Activated CD4-positive, alpha-beta T cell treated with anti-CD3 and anti-CD28 coated beads for 36 hours (primary cell): ENCODE results near the gene MKNK2. TPM values are rescaled to one million over a fixed set of nuclear protein-coding genes. Genes with fewer than 3 reads are reported as not detected.

Experiments
- ATAC-seq: fragments of 200-7000 bp; cut with Tn5 transposase; one replicate; pipeline ENCODE4 v1.10.0; 2021; ENCODE audit warnings: mild to moderate bottlenecking, moderate library complexity
- CTCF ChIA-PET: fragments of 350-600 bp; sonication (Branson Sonifier 250); formaldehyde crosslinking; loops from one replicate; lab custom pipeline; 2021; ENCODE audit warnings: antibody characterized with exemption; lab: Charles Lee
- POLR2A ChIA-PET: fragments of 350-600 bp; sonication (Branson Sonifier 250); formaldehyde crosslinking; loops from one replicate; lab custom pipeline; 2021; ENCODE audit warnings: antibody characterized with exemption, inconsistent platforms; lab: Charles Lee
- DNase-seq: peaks from one replicate; pipeline ENCODE4 v3.0.0-alpha.2; 2020
- H3K27ac Mint-ChIP-seq: one replicate; pipeline ENCODE4 v1.8.0; 2021; ENCODE audit warnings: mixed read lengths
- H3K27me3 Mint-ChIP-seq: one replicate; pipeline ENCODE4 v1.8.0; 2021; ENCODE audit warnings: mixed read lengths
- H3K36me3 Mint-ChIP-seq: one replicate; pipeline ENCODE4 v1.8.0; 2021; ENCODE audit warnings: low read depth, mixed read lengths
- H3K4me1 Mint-ChIP-seq: one replicate; pipeline ENCODE4 v1.8.0; 2021; ENCODE audit warnings: mixed read lengths
- H3K4me3 Mint-ChIP-seq: one replicate; pipeline ENCODE4 v1.8.0; 2021; ENCODE audit warnings: mild to moderate bottlenecking, moderate library complexity, mixed read lengths
- H3K9me3 Mint-ChIP-seq: one replicate; pipeline ENCODE4 v1.8.0; 2021; ENCODE audit warnings: low read depth, mixed read lengths
- intact Hi-C, 2 experiments: fragments of 100-400 bp; cut with DNase I in 1 of 2; cut with micrococcal nuclease in 1 of 2; formaldehyde crosslinking; loops; one replicate each; pipeline versions ENCODE4 v1.14.2 to v1.15.1; 2022 to 2024; cut with DNase I, micrococcal nuclease
- total RNA-seq, 2 experiments: library from RNA; stranded (reverse); gene quantifications; one replicate each; pipeline ENCODE4 v1.2.3, GENCODE V29; 2021

The MKNK2 gene
- total RNA-seq, 2 experiments from 2014 or later: 139 to 155 TPM

DNA sequence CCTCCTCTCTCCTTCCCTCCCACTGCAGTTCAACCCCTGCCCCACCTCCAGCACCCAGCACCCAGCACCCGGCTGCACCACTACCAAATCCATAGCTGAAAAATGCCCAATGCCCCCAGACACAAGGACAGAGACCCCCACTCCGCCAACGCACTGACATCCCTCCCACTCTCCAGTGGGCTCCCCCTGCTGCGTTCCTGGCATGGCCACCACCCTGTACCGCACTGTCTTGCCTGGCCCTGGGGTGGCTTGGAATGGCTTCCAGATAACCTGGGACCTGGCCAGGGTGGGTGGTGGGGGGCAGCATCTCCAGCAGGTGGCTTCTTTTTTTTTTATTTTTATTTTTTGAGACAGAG lies 5.8 kb upstream of the MKNK2 start:
- Mint-ChIP-seq H3K36me3 (no peaks in the 10 kb centered on the region), H3K4me1 (peaks cover 53% of the 10 kb centered on the region), H3K27me3 (no peaks in the 10 kb centered on the region), H3K4me3 (no peak overlapping the region), H3K9me3 (no peaks in the 10 kb centered on the region), H3K27ac (peak overlapping the region; percentile 72)
- no peak for DNase-seq
- no peak for ATAC-seq
- ChIA-PET CTCF (no interaction called here), POLR2A (interaction anchor here (0.5 kb wide), 1 partner anchor 35 kb away, joined by 3 read pairs; no protein-coding TSS in a partner anchor)
- intact Hi-C loops: no loop called here

DNA sequence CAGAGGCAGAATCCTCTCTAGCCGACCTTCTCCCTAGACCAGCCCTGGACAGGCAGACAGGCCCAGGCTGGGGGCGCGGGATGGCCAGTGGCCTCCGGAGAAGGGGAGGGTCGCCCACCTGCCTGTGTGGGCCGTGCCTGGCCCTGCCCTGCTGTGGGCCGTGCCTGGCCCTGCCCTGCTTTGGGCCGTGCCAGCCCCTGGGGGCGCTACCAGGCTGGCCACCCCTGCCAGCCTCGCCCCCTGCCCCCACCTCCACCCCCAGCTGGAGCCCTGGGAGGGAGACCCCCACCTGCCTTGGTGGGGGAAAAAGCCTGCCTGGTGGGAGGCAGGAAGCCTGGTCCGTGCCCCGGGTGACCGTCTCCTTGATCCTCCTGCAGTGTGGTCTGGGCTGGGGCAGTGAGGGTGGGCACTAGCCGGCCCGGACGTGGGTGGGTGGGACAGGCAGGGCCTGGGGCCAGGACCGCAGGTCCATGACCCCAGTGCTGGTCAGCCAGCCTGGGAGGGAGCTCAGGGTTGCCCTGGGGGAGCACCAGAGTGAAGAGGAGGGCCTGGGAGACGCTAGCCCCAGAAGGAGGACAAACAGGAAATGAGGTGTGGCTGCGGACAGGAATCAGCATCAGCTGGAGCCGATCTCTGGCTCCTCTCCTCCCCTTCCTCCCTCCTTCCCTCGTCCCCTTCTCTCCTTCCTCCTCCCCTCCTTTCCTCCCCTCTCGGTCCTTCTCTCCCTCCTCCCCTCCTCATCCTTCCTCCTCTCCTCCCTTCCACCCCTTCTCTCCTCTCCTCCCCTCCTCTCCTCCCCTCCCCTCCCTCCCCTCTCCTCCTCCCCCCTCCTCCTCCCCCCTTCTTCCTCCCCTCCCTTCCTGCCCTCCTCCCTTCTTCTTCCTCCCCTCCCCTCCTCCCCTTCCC lies 5.1 kb upstream of the MKNK2 start:
- Mint-ChIP-seq H3K4me3 (peak overlapping the region; percentile 62), H3K4me1 (peaks cover 57% of the 10 kb centered on the region), H3K27ac (peak overlapping the region; percentile 94), H3K9me3 (no peaks in the 10 kb centered on the region), H3K36me3 (no peaks in the 10 kb centered on the region), H3K27me3 (no peaks in the 10 kb centered on the region)
- intact Hi-C loops: no loop called here
- ATAC-seq (no peak), DNase-seq (peak; percentile 59)
- CTCF ChIA-PET: interaction anchor here (0.6 kb wide), 1 partner anchor 390 kb away, joined by 3 read pairs; no protein-coding TSS in a partner anchor
- POLR2A ChIA-PET: interaction anchor here (0.5 kb wide), 1 partner anchor 36 kb away, joined by 3 read pairs; no protein-coding TSS in a partner anchor

DNA sequence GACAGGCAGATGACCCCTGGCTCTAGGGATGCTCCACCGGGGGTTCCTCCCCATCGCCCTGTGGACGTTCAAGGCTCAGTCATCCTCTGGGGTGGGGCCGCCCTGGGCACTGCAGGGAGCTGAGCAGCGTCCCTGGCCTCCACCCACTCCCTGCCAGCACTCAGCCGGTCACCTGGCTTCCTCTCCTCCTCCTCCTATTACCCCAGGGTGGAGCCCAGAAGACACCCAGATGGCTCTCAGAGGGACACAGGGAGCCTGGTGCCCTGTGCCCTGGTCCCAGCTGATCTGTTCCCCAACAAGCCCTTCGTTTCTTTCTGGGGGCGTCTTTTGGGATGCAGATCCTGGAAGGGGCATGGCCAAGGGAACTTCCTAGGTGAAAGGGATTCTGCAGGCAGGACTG lies 3.7 kb upstream of the MKNK2 start:
- Mint-ChIP-seq H3K27ac (peak overlapping the region; percentile 62), H3K27me3 (no peaks in the 10 kb centered on the region), H3K36me3 (peaks cover 1% of the 10 kb centered on the region), H3K9me3 (no peaks in the 10 kb centered on the region), H3K4me1 (peaks cover 50% of the 10 kb centered on the region), H3K4me3 (no peak overlapping the region)
- CTCF ChIA-PET: interaction anchor here (0.5 kb wide), 1 partner anchor 196 kb away, joined by 4 read pairs; no protein-coding TSS in a partner anchor
- POLR2A ChIA-PET: interaction anchor here (0.6 kb wide), 1 partner anchor 349 kb away, joined by 4 read pairs; no protein-coding TSS in a partner anchor
- intact Hi-C loops: no loop called here
- DNase-seq (no peak), ATAC-seq (no peak)

- ChIA-PET POLR2A (interaction anchor here (1.4 to 2.7 kb wide), 2 partner anchors 8 to 19 kb away, joined by 4 to 11 read pairs; no protein-coding TSS in a partner anchor), CTCF (no interaction called here)
- no peaks in the 10 kb centered on the region for H3K27me3 Mint-ChIP-seq
- ATAC-seq (no peak), DNase-seq (no peak)
- H3K9me3 Mint-ChIP-seq: no peaks in the 10 kb centered on the region
- peaks cover 53% of the 10 kb centered on the region for H3K4me1 Mint-ChIP-seq
- no peak overlapping the region for H3K4me3 Mint-ChIP-seq
- H3K36me3 Mint-ChIP-seq: peaks cover 6% of the 10 kb centered on the region
- H3K27ac Mint-ChIP-seq: peak overlapping the region; percentile 51
- intact Hi-C loops: loop anchor here in 1 of 2 experiments (2.0 kb wide), 1 partner anchor 31 kb away; no protein-coding TSS in a partner anchor
Measured at GRCh38 chr19:2053601-2054389, 2.8 kb upstream of the MKNK2 start.

GRCh38 chr19:2051773-2052704 lies 995 bp upstream of the MKNK2 start:
- intact Hi-C loops: loop anchor here (1.0 to 2.0 kb wide), 7 partner anchors 8 to 99 kb away; partner anchors contain the start of genes AP3D1 (in 1 of the 2), IZUMO4 (in 1 of the 2) and MOB3A (in 1 of the 2)
- peaks cover 6% of the 10 kb centered on the region for H3K36me3 Mint-ChIP-seq
- peak overlapping the region; percentile 94 for H3K27ac Mint-ChIP-seq
- ChIA-PET POLR2A (interaction anchor here (0.6 to 2.7 kb wide), 6 partner anchors 10 to 217 kb away, joined by 3 to 20 read pairs (median 4); partner anchors contain the start of gene MOB3A), CTCF (interaction anchor here (0.7 to 1.4 kb wide), 4 partner anchors 10 to 1131 kb away, joined by 3 to 4 read pairs (median 4); no protein-coding TSS in a partner anchor)
- no peaks in the 10 kb centered on the region for H3K9me3 Mint-ChIP-seq
- H3K27me3 Mint-ChIP-seq: no peaks in the 10 kb centered on the region
- ATAC-seq (peak; percentile 37), DNase-seq (peak; percentile 78)
- H3K4me3 Mint-ChIP-seq: peak overlapping the region; percentile 67
- peaks cover 55% of the 10 kb centered on the region for H3K4me1 Mint-ChIP-seq

GRCh38 chr19:2050349-2050990 lies 574 bp downstream of the MKNK2 start:
- H3K4me3 Mint-ChIP-seq: peak overlapping the region; percentile 82
- no peaks in the 10 kb centered on the region for H3K9me3 Mint-ChIP-seq
- ATAC-seq (no peak), DNase-seq (no peak)
- no peaks in the 10 kb centered on the region for H3K27me3 Mint-ChIP-seq
- H3K4me1 Mint-ChIP-seq: peaks cover 47% of the 10 kb centered on the region
- POLR2A ChIA-PET: interaction anchor here (0.9 kb wide), 1 partner anchor 8 kb away, joined by 3 read pairs; no protein-coding TSS in a partner anchor
- peaks cover 6% of the 10 kb centered on the region for H3K36me3 Mint-ChIP-seq
- CTCF ChIA-PET: no interaction called here
- intact Hi-C loops: loop anchor here (1.0 to 2.0 kb wide), 2 partner anchors 8 to 34 kb away; no protein-coding TSS in a partner anchor
- H3K27ac Mint-ChIP-seq: peak overlapping the region; percentile 13

GRCh38 chr19:2049741-2050348 lies 1.2 kb downstream of the MKNK2 start:
- Mint-ChIP-seq H3K9me3 (no peaks in the 10 kb centered on the region), H3K36me3 (peaks cover 6% of the 10 kb centered on the region), H3K4me3 (peak overlapping the region; percentile 82), H3K27me3 (no peaks in the 10 kb centered on the region), H3K27ac (peak overlapping the region; percentile 77), H3K4me1 (peaks cover 43% of the 10 kb centered on the region)
- ChIA-PET CTCF (interaction anchor here (1.0 kb wide), 1 partner anchor 18 kb away, joined by 3 read pairs; no protein-coding TSS in a partner anchor), POLR2A (interaction anchor here (0.9 to 1.4 kb wide), 2 partner anchors 8 to 12 kb away, joined by 3 read pairs; no protein-coding TSS in a partner anchor)
- ATAC-seq: peak; percentile 25
- DNase-seq: peak; percentile 79
- intact Hi-C loops: loop anchor here (1.0 to 2.0 kb wide), 2 partner anchors 8 to 35 kb away; no protein-coding TSS in a partner anchor

GRCh38 chr19:2048959-2049740 lies 1.9 kb downstream of the MKNK2 start:
- Mint-ChIP-seq H3K9me3 (no peaks in the 10 kb centered on the region), H3K4me3 (peak overlapping the region; percentile 82), H3K36me3 (peaks cover 6% of the 10 kb centered on the region), H3K27me3 (no peaks in the 10 kb centered on the region), H3K4me1 (peaks cover 40% of the 10 kb centered on the region), H3K27ac (peak overlapping the region; percentile 77)
- CTCF ChIA-PET: interaction anchor here (0.6 to 1.0 kb wide), 3 partner anchors 14 to 130 kb away, joined by 3 read pairs; no protein-coding TSS in a partner anchor
- DNase-seq (no peak), ATAC-seq (no peak)
- intact Hi-C loops: no loop called here
- POLR2A ChIA-PET: interaction anchor here (1.4 kb wide), 1 partner anchor 12 kb away, joined by 3 read pairs; no protein-coding TSS in a partner anchor
